GM12878 (cell line): Measurements from ENCODE around the gene PRR12. TPM values are rescaled to one million over a fixed set of nuclear protein-coding genes. Genes with fewer than 3 reads are reported as not detected.

ENCODE experiments used
- ATAC-seq: fragments of 200-7000 bp; cut with Tn5 transposase; 3 replicates; pipeline ENCODE4 v1.9.1; 2020; ENCODE audit warnings: mild to moderate bottlenecking, moderate library complexity
- BruUV-seq: library from RNA; stranded (reverse); fragments of 400-500 nt; replicated peaks from 2 replicates; lab custom pipeline; 2021; lab: Mats Ljungman, UMichigan
- CTCF ChIA-PET: fragments of 300-600 bp; sonication (Branson Sonifier 250); formaldehyde crosslinking; extraction: SDS; loops from one replicate; lab custom pipeline; 2021; ENCODE audit warnings: inconsistent platforms; lab: Yijun Ruan, JAX
- POLR2A ChIA-PET: fragments of 350-600 bp; formaldehyde crosslinking; extraction: SDS; loops from one replicate; lab custom pipeline; 2021; ENCODE audit warnings: inconsistent platforms; lab: Charles Lee
- RAD21 ChIA-PET: fragments of 300-600 bp; sonication (Branson Sonifier 250); formaldehyde crosslinking; loops from one replicate; lab custom pipeline; 2023; ENCODE audit warnings: antibody characterized with exemption; ENCODE audit not compliant: unreplicated experiment; lab: Charles Lee
- SMC1A ChIA-PET: fragments of 300-600 bp; sonication (Branson Sonifier 250); formaldehyde crosslinking; loops from one replicate; lab custom pipeline; 2023; ENCODE audit not compliant: unreplicated experiment, uncharacterized antibody; lab: Charles Lee
- DNase-seq: peaks from one replicate; pipeline ENCODE4 v3.0.0-alpha.2; 2011; ENCODE audit warnings: low read depth, low spot score
- FAIRE-seq: peaks from 3 replicates; lab custom pipeline; 2011; peaks lifted over from hg19 to GRCh38; lab: Jason Lieb, UNC
- H2AFZ ChIP-seq: 2 replicates; pipeline ENCODE4 v1.6.0; 2011; ENCODE audit warnings: low read depth, low read length, control low read depth; ENCODE audit not compliant: control insufficient read depth
- H3K27ac ChIP-seq: 2 replicates; pipeline ENCODE4 v1.5.1; 2011; ENCODE audit warnings: control low read depth; ENCODE audit not compliant: control insufficient read depth, insufficient read depth
- H3K27me3 ChIP-seq, 2 experiments: replicated peaks in 1 of 2; 2 replicates each; pipeline versions ENCODE4 v1.6.0 to v1.6.1; 2011; ENCODE audit warnings: low read length in 1 of 2; ENCODE audit not compliant: control insufficient read depth in 2 of 2, insufficient read depth in 2 of 2
- H3K36me3 ChIP-seq, 2 experiments: 2 replicates each; pipeline ENCODE4 v1.5.1; 2011; ENCODE audit warnings: low read length in 1 of 2; ENCODE audit not compliant: control insufficient read depth in 2 of 2, insufficient read depth in 2 of 2
- H3K4me1 ChIP-seq: 2 replicates; pipeline ENCODE4 v1.6.1; 2011; ENCODE audit warnings: mild to moderate bottlenecking, low read length, moderate library complexity, mixed read lengths; ENCODE audit not compliant: control insufficient read depth, insufficient read depth
- H3K4me2 ChIP-seq: 2 replicates; pipeline ENCODE4 v1.6.0; 2011; ENCODE audit warnings: control low read depth; ENCODE audit not compliant: control insufficient read depth, insufficient read depth
- H3K4me3 ChIP-seq: fragments of 200-600 bp; sonication (generic); 2 replicates; pipeline ENCODE4 v1.5.1; 2016
- H3K79me2 ChIP-seq: 2 replicates; pipeline ENCODE4 v1.6.0; 2011; ENCODE audit warnings: low read length; ENCODE audit not compliant: control insufficient read depth, insufficient read depth
- H3K9ac ChIP-seq: 2 replicates; pipeline ENCODE4 v1.8.0; 2011; ENCODE audit warnings: low read length, control low read depth, mixed read lengths; ENCODE audit not compliant: control insufficient read depth, insufficient read depth
- H3K9me3 ChIP-seq: replicated peaks from 3 replicates; pipeline ENCODE4 v1.5.1; 2011; ENCODE audit warnings: mild to moderate bottlenecking, low read length; ENCODE audit not compliant: control insufficient read depth, insufficient read depth
- H4K20me1 ChIP-seq: 2 replicates; pipeline ENCODE4 v1.6.0; 2011; ENCODE audit not compliant: control insufficient read depth, insufficient read depth
- MEF2B ChIP-seq: fragments of 450-650 bp; IDR thresholded peaks from 2 replicates; pipeline ENCODE4 v1.6.1; 2018; ENCODE audit warnings: mild to moderate bottlenecking, moderate library complexity; ENCODE audit not compliant: partially characterized antibody, poor library complexity, severe bottlenecking
- POLR2A ChIP-seq: IDR thresholded peaks from 2 replicates; pipeline ENCODE4 v1.6.1; 2011; ENCODE audit warnings: low read depth, mild to moderate bottlenecking, low read length
- RBBP5 ChIP-seq: fragments of 200-600 bp; sonication (generic); conservative IDR thresholded peaks from 2 replicates; pipeline ENCODE4 v1.6.1; 2016
- ZBTB11 ChIP-seq: fragments of 450-650 bp; formaldehyde crosslinking; IDR thresholded peaks from 2 replicates; pipeline ENCODE4 v1.5.0; 2022; ENCODE audit warnings: mild to moderate bottlenecking, missing genetic modification characterization
- ZNF274 ChIP-seq: IDR thresholded peaks from one replicate; pipeline ENCODE4 v1.8.0; 2011; ENCODE audit not compliant: insufficient read length, insufficient read depth
- WGBS: methylation state at CpG from one replicate; pipeline ENCODE4 v1.1.6; 2016; ENCODE audit warnings: low lambda C conversion rate; ENCODE audit not compliant: insufficient replicate concordance, insufficient coverage; ENCODE audit errors: missing lambda C conversion rate; 5-methylcytosine and 5-hydroxymethylcytosine counted together
- in situ Hi-C: fragments of 300-500 bp; cut with MboI; formaldehyde crosslinking; loops from 9 replicates; pipeline ENCODE4 v1.14.3; 2018; ENCODE audit warnings: mixed read lengths
- intact Hi-C: fragments of 100-400 bp; cut with micrococcal nuclease; formaldehyde crosslinking; loops from one replicate; pipeline ENCODE4 v1.14.2; 2022; ENCODE audit not compliant: unreplicated experiment
- polyA plus RNA-seq, 11 experiments: library from polyadenylated mRNA; depleted of rRNA in 4 of 11; unstranded in 6 of 11; stranded (reverse) in 5 of 11; fragments of >200 nt; fragmentation: Nextera tagmentation in 4 of 11; fragmentation: Illumina TruSeq in 1 of 11; extraction: Ambion mirVana in 4 of 11; extraction: Trizol in 1 of 11; gene quantifications; 1 replicate in 1 of 11; 2 replicates in 10 of 11; pipeline versions ENCODE4 v1.2.1 to v1.2.3, GENCODE V29; 2011 to 2016; ENCODE audit warnings: inconsistent platforms in 2 of 11, missing spikeins in 2 of 11, low read depth in 1 of 11
- total RNA-seq, 4 experiments: library from RNA; depleted of rRNA in 3 of 4; stranded (reverse); fragments of >200 nt in 3 of 4; fragmentation: Illumina TruSeq in 1 of 4; extraction: Trizol in 1 of 4; gene quantifications; 2 replicates each; pipeline versions ENCODE4 v1.2.1 to v1.2.3, GENCODE V29; 2013 to 2021

Gene PRR12
- total and polyA plus RNA-seq, 10 of the 15 experiments (the other 5 are each of a cell fraction or from before 2014, with no cell fraction given): 0.02 to 25.3 (median 1.6) TPM

DNA sequence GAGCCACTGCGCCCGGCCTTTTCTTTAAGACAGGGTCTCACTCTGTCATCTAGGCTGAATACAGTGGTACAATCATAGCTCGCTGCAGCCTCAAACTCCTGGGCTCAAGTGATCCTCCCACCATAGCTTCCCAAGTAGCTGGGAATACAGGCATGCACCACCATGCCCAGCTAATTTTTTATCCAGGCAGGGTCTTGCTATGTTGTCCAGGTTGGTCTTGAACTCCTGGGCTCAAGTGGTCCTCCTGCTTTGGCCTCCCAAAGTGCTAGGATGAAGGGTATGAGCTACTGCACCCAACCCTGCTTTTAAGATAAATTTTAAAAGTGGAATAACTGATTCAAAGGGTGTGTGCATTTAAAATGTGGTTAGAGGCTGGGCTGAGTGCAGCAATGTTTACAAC lies 24.7 kb upstream of the PRR12 start:
- TF ChIP-seq MEF2B (no peak), ZNF274 (no peak), POLR2A (no peak), RBBP5 (no peak), ZBTB11 (no peak)
- no TSS peak for BruUV-seq
- peaks cover 10% of the 10 kb centered on the region for H3K79me2 ChIP-seq
- no peaks in the 10 kb centered on the region for H3K9me3 ChIP-seq
- H2AFZ ChIP-seq: no peak overlapping the region
- no peak for DNase-seq
- RAD21 ChIA-PET: no interaction called here
- no peaks in the 10 kb centered on the region for H3K36me3 ChIP-seq
- H4K20me1 ChIP-seq: no peaks in the 10 kb centered on the region
- H3K4me3 ChIP-seq: no peak overlapping the region
- SMC1A ChIA-PET: interaction anchor here (0.9 kb wide), 2 partner anchors 20 to 111 kb away, joined by 3 to 4 read pairs; partner anchors contain the start of gene PRMT1
- H3K27ac ChIP-seq: no peak overlapping the region
- CTCF ChIA-PET: interaction anchor here (0.6 to 1.3 kb wide), 5 partner anchors 13 to 117 kb away, joined by 3 to 6 read pairs (median 3); no protein-coding TSS in a partner anchor
- peaks cover 11% of the 10 kb centered on the region for H3K4me1 ChIP-seq
- H3K27me3 ChIP-seq: no peaks in the 10 kb centered on the region
- FAIRE-seq: no peak
- POLR2A ChIA-PET: no interaction called here
- in situ Hi-C loops: no loop called here
- ATAC-seq: no peak
- no peak overlapping the region for H3K9ac ChIP-seq
- intact Hi-C loops: no loop called here
- no peak overlapping the region for H3K4me2 ChIP-seq
- WGBS: 100% methylated on average over 3 of the region's 3 CpGs
